ENCODE data around the gene SLC31A2. TPM values are rescaled to one million over a fixed set of nuclear protein-coding genes. Genes with fewer than 3 reads are reported as not detected.

The SLC31A2 gene
- total RNA-seq, 1 donor from 2014 or later = 1.1 TPM

- H3K36me3 Mint-ChIP-seq (ENCODE audit: low read depth) = peaks cover 90% of the 10 kb centered on the region
- no peak for ATAC-seq (ENCODE audit: low read depth)
- CTCF ChIA-PET = no interaction called here
- no peaks in the 10 kb centered on the region for H3K4me1 Mint-ChIP-seq
- no peak overlapping the region for H3K4me3 Mint-ChIP-seq
- H3K27me3 Mint-ChIP-seq = no peaks in the 10 kb centered on the region
- POLR2A ChIA-PET = interaction anchor here (0.6 kb wide), 1 partner anchor 34 kb away, joined by 4 read pairs; no protein-coding TSS in a partner anchor
- DNase-seq = no peak
- H3K27ac Mint-ChIP-seq = no peak overlapping the region
- TF ChIP-seq CTCF (IDR thresholded peaks at IDR 0.05) = no peak
- no peaks in the 10 kb centered on the region for H3K9me3 Mint-ChIP-seq
- intact Hi-C loops (cut with micrococcal nuclease) = no loop called here
These were observed 30.4 kb downstream of the SLC31A2 start for GRCh38 chr9:113181165-113181564.

- ChIA-PET CTCF (no interaction called here), POLR2A (interaction anchor here (0.6 kb wide), 1 partner anchor 37 kb away, joined by 3 read pairs; the partner anchor contains the start of genes FKBP15 and SLC31A1)
- Mint-ChIP-seq H3K27me3 (no peaks in the 10 kb centered on the region), H3K4me1 (no peaks in the 10 kb centered on the region), H3K36me3 (ENCODE audit: low read depth) (peaks cover 92% of the 10 kb centered on the region), H3K9me3 (no peaks in the 10 kb centered on the region), H3K27ac (no peak overlapping the region), H3K4me3 (no peak overlapping the region)
- DNase-seq (no peak), ATAC-seq (ENCODE audit: low read depth) (no peak)
- intact Hi-C loops (cut with micrococcal nuclease) = no loop called here
- TF ChIP-seq CTCF (IDR thresholded peaks at IDR 0.05) = no peak
These were observed 33.2 kb downstream of the SLC31A2 start for GRCh38 chr9:113183956-113184488.

- no peak for TF ChIP-seq CTCF (IDR thresholded peaks at IDR 0.05)
- CTCF ChIA-PET = no interaction called here
- POLR2A ChIA-PET = interaction anchor here (0.6 kb wide), 1 partner anchor 37 kb away, joined by 3 read pairs; the partner anchor contains the start of genes FKBP15 and SLC31A1
- Mint-ChIP-seq H3K27me3 (no peaks in the 10 kb centered on the region), H3K4me3 (no peak overlapping the region), H3K36me3 (ENCODE audit: low read depth) (peaks cover 91% of the 10 kb centered on the region), H3K9me3 (no peaks in the 10 kb centered on the region), H3K27ac (no peak overlapping the region), H3K4me1 (no peaks in the 10 kb centered on the region)
- DNase-seq (no peak), ATAC-seq (ENCODE audit: low read depth) (no peak)
- intact Hi-C loops (cut with micrococcal nuclease) = no loop called here
These were observed 33.7 kb downstream of the SLC31A2 start for GRCh38 chr9:113184539-113184938.

- Mint-ChIP-seq H3K9me3 (no peaks in the 10 kb centered on the region), H3K27ac (no peak overlapping the region), H3K4me1 (no peaks in the 10 kb centered on the region), H3K36me3 (ENCODE audit: low read depth) (peaks cover 90% of the 10 kb centered on the region), H3K4me3 (no peak overlapping the region), H3K27me3 (no peaks in the 10 kb centered on the region)
- no peak for ATAC-seq (ENCODE audit: low read depth)
- no peak for TF ChIP-seq CTCF (IDR thresholded peaks at IDR 0.05)
- intact Hi-C loops (cut with micrococcal nuclease) = no loop called here
- POLR2A ChIA-PET = interaction anchor here (0.6 kb wide), 1 partner anchor 47 kb away, joined by 4 read pairs; no protein-coding TSS in a partner anchor
- CTCF ChIA-PET = no interaction called here
- DNase-seq = no peak
These were observed 34.5 kb downstream of the SLC31A2 start for GRCh38 chr9:113185271-113185670.

- Mint-ChIP-seq H3K4me1 (no peaks in the 10 kb centered on the region), H3K9me3 (no peaks in the 10 kb centered on the region), H3K36me3 (ENCODE audit: low read depth) (peaks cover 89% of the 10 kb centered on the region), H3K4me3 (no peak overlapping the region), H3K27ac (no peak overlapping the region), H3K27me3 (no peaks in the 10 kb centered on the region)
- ATAC-seq (ENCODE audit: low read depth) (no peak), DNase-seq (no peak)
- intact Hi-C loops (cut with micrococcal nuclease) = no loop called here
- no peak for TF ChIP-seq CTCF (IDR thresholded peaks at IDR 0.05)
- POLR2A ChIA-PET = no interaction called here
- CTCF ChIA-PET = no interaction called here
These were observed 35.4 kb downstream of the SLC31A2 start for GRCh38 chr9:113186137-113186755.

Data from activated B cell treated with CpG ODN at 0.5 μM for 24 hours (primary cell).